Naive B cell (primary cell): ENCODE results near the gene FN1. TPM values are rescaled to one million over a fixed set of nuclear protein-coding genes. Genes with fewer than 3 reads are reported as not detected.

Source experiments
- ATAC-seq, 2 donors: fragments of 150-1000 bp; cut with Tn5 transposase; 2 replicates each; pipeline ENCODE4 v1.10.0; 2021; ENCODE audit warnings: low read depth in 2 of 2, mild to moderate bottlenecking in 2 of 2, moderate library complexity in 2 of 2
- DNase-seq: peaks from one replicate; pipeline ENCODE4 v3.0.0; 2022
- H3K27ac Mint-ChIP-seq, 6 donors: one replicate each; pipeline ENCODE4 v1.8.0; 2020 to 2022; ENCODE audit warnings: mild to moderate bottlenecking in 6 of 6, mixed read lengths in 6 of 6, moderate library complexity in 5 of 6, inconsistent platforms in 2 of 6
- H3K27me3 Mint-ChIP-seq, 3 donors: one replicate each; pipeline ENCODE4 v1.8.0; 2021 to 2022; ENCODE audit warnings: mixed read lengths in 3 of 3, mild to moderate bottlenecking in 1 of 3
- H3K36me3 Mint-ChIP-seq, 2 donors: one replicate each; pipeline ENCODE4 v1.8.0; 2020 to 2022; ENCODE audit warnings: mixed read lengths in 2 of 2, inconsistent platforms in 1 of 2, mild to moderate bottlenecking in 1 of 2
- H3K4me1 Mint-ChIP-seq, 3 donors: one replicate each; pipeline ENCODE4 v1.8.0; 2020 to 2022; ENCODE audit warnings: mixed read lengths in 3 of 3, inconsistent platforms in 1 of 3, mild to moderate bottlenecking in 1 of 3, moderate library complexity in 1 of 3
- H3K4me3 Mint-ChIP-seq, 8 donors: one replicate each; pipeline ENCODE4 v1.8.0; 2020 to 2022; ENCODE audit warnings: mild to moderate bottlenecking in 8 of 8, mixed read lengths in 8 of 8, moderate library complexity in 8 of 8, inconsistent platforms in 2 of 8
- H3K9me3 Mint-ChIP-seq, 7 donors: one replicate each; pipeline ENCODE4 v1.8.0; 2020 to 2022; ENCODE audit warnings: mixed read lengths in 7 of 7, mild to moderate bottlenecking in 5 of 7, inconsistent platforms in 2 of 7, moderate library complexity in 1 of 7
- polyA plus RNA-seq, 6 donors: library from polyadenylated mRNA; unstranded; fragments of 300-500 nt; fragmentation: Illumina TruSeq; gene quantifications; one replicate each; pipeline ENCODE4 v1.2.3, GENCODE V29; 2021; ENCODE audit warnings: low read depth in 6 of 6

The FN1 gene
- polyA plus RNA-seq, 6 donors from 2014 or later, result 0.53 to 2.0 (median 1.1) TPM; not detected in 1

DNA sequence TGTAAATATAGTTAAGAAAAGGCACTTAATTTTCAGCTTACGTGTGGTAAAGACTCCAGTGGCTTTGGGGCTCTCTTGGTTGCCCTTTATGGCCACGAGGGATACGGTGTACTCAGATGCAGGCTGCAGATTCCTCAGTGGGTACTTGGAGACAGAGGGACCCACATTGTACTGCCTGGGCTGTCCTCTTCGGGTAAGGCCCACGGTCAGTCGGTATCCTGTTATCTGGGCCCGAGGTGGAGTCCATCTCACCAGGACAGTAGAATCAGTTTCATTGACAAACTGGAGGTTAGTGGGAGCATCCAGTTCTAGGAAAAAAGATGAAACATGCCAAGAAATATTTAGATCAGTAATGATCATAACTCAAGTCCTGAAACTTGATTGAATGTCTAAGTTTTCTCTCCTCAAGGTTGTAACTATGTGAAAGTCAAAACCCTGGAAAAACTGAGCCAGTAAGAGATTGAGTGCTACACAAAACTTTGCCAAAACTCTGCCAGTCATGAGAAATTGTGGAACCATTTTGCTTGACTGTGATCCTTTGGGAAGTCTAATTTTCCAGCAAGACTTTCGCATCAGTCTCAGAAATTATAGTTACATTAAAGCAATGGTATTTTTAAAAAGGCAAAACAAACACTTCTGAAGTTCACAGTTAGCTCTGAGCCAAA lies 31.4 kb downstream of the FN1 start:
- ATAC-seq (no peak), DNase-seq (no peak)
- H3K4me1 Mint-ChIP-seq, result no peaks in the 10 kb centered on the region
- no peak overlapping the region for H3K4me3 Mint-ChIP-seq
- peaks cover 0 to 6% (median 0%) of the 10 kb centered on the region in 3 donors for H3K27me3 Mint-ChIP-seq
- H3K27ac Mint-ChIP-seq, result no peak overlapping the region
- H3K36me3 Mint-ChIP-seq, result no peaks in the 10 kb centered on the region
- no peaks in the 10 kb centered on the region for H3K9me3 Mint-ChIP-seq

DNA sequence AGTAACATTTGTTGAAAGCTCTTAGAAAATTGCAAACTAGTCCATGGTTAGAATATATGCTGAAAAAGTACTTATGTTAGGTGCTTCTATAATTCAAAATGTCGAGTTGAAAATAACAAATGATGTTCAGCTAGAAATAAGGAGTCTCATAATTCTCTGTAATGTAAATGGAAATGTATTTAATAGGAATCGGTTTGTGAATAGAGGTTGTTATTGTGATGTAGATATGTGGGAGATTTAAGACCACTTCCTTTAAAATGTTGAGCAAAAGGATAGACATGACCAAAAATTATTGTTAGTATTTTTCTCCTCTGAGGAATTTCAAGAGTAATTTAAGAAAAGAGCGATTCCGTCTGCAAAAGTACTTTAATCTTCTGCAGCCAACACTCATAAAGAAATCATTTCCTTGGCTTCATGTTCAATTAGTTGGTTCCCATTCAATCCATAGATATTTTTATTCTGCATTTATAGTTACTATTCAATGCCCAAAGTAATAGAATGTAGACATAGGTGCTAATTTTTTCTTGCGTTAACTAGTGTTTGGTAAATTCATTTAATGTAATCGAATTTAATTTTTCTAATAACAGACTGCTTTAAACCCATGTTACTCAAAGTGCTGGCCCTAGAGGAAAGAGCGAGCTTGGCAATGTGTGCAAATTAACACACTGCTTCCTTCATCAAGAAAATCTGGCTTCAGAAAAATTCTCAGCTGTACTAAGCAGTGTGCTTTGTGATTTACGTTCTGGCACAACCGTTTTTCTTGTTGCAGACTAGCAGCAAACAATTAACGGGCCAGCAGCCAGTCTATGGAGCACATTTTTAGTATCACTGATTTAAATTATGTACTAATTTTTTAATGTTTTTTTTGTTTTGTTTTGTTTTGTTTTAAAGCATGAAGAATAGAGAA lies 32.2 kb downstream of the FN1 start:
- peaks cover 0 to 6% (median 0%) of the 10 kb centered on the region in 3 donors for H3K27me3 Mint-ChIP-seq
- no peaks in the 10 kb centered on the region for H3K36me3 Mint-ChIP-seq
- DNase-seq (no peak), ATAC-seq (no peak)
- H3K27ac Mint-ChIP-seq, result no peak overlapping the region
- H3K9me3 Mint-ChIP-seq, result no peaks in the 10 kb centered on the region
- H3K4me1 Mint-ChIP-seq, result no peaks in the 10 kb centered on the region
- no peak overlapping the region for H3K4me3 Mint-ChIP-seq

DNA sequence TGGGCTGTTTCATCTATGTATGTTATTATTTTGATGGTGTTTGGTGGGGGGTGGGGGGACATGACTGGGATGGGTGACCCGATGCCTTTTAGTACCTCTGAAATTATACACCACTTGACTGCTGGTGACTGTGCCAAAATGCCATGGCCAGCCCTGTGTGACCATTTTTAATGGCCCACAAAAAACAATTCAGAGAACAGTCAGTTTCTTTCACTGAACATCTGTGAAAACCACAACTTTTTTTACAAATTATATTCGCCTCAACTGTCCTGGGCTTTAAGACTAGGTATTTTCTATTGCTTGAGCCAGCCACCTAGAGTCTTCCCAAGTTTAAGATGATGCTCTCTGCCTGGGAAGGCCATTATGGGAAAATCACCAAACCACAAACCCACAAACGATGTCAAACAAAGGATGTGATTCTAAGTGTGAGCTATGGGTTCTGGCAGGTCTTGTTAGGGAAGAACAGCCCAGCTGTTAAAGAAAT lies 33.9 kb downstream of the FN1 start:
- no peak for ATAC-seq
- Mint-ChIP-seq H3K27me3 (peaks cover 0 to 6% (median 0%) of the 10 kb centered on the region in 3 donors), H3K36me3 (no peaks in the 10 kb centered on the region), H3K27ac (no peak overlapping the region), H3K4me1 (no peaks in the 10 kb centered on the region), H3K4me3 (no peak overlapping the region), H3K9me3 (no peaks in the 10 kb centered on the region)
- DNase-seq, result no peak

DNA sequence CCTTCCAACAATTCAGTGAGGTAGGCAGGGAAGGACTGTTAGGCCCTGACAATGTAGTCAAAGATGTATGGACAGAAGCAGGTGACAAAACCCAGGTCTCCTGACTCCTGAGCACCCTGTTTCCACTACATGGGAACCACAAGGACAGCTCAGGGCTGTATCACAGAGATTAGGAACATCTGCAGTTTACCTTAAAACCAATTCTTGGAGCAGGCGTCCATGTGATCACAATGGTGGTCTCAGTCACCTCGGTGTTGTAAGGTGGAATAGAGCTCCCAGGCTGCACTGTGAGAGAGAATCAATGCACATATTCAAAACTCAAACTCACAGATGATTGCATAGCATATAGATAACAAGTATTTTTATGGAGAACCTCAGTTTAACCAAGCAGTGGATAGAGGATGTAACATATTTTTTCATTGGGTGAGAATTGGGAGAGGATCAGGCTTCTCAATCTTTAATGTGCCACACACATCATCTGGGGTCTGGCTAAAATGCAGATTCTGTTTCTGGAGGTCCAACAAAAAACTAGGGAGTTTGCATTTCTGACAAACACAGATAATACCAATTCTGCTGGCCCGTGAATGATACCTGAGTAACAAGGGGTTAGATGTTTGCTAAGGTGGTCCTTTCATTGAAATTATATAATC lies 36.7 kb downstream of the FN1 start:
- Mint-ChIP-seq H3K4me3 (no peak overlapping the region), H3K27me3 (peaks cover 0 to 7% (median 0%) of the 10 kb centered on the region in 3 donors), H3K4me1 (no peaks in the 10 kb centered on the region), H3K27ac (no peak overlapping the region), H3K36me3 (no peaks in the 10 kb centered on the region), H3K9me3 (no peaks in the 10 kb centered on the region)
- DNase-seq, result no peak
- ATAC-seq, result no peak

DNA sequence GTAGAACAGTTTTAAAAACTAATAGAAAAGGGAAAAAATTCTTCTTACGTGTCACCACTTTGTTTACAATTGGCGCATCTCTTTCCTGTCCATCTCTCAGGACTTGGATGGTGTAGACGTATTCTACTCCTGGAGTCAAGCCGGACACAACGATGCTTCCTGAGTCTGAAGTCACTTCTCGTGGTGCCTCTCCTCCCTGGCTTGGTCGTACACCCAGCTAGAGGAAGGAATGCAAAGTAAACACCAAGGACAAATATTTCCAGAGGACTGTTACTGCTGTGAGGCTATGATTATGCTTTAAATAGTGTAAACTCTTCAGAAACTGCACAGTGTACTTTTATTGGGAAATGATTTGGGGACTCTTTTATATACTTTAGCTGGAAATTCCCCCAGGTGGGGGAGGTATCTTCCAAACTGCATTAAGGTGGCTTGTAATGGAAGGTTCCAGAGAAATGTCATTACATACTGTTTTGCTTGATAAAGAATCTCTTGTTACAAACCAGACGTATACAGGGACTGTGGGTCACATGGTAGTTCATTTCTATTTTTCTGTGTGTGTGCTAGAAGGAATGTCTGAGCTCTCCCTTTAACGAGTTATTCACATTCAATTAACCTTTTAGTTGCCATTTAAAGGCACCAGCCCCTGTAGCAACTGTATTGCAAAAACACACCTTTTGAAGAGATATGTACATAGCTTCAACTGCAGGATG lies 38.1 kb downstream of the FN1 start:
- H3K9me3 Mint-ChIP-seq, result no peaks in the 10 kb centered on the region
- DNase-seq, result no peak
- no peaks in the 10 kb centered on the region for H3K36me3 Mint-ChIP-seq
- H3K4me1 Mint-ChIP-seq, result no peaks in the 10 kb centered on the region
- no peak overlapping the region for H3K4me3 Mint-ChIP-seq
- peaks cover 0 to 7% (median 0%) of the 10 kb centered on the region in 3 donors for H3K27me3 Mint-ChIP-seq
- H3K27ac Mint-ChIP-seq, result no peak overlapping the region
- no peak for ATAC-seq

DNA sequence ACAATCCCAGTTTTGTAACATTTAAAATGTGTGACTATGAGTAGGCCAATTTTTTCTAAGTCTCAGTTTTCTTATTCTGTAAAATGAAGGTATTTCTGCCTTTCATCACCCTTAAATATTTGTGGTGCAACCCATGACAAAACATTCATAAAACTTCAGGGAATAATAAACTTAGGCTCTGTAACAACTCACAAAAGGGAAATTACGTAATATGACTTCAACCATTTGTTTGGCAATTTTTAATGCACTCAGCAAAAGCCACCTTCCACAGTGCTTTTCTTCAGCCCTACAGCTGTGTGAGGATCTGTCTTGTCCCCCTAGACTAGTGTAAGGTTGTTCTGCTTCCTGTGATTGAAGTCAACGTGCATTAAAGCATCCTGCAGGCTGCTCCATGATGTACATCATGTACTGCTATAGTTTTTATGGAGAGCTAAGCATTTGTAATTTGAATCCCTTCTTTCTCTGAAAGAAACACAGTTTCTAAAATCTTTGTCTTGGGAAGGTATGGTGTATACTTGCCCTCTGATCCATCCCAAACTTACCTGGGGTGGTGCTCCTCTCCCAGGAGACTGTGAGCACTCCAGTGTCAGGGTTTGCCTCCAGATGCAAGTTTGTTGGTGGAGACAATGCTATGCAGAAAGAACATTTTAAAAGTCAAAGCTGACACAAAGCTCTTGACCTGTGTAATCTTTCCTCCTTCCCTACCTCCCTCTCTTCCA lies 39.1 kb downstream of the FN1 start:
- no peak for DNase-seq
- no peaks in the 10 kb centered on the region for H3K36me3 Mint-ChIP-seq
- H3K27ac Mint-ChIP-seq, result no peak overlapping the region
- H3K9me3 Mint-ChIP-seq, result no peaks in the 10 kb centered on the region
- no peak for ATAC-seq
- no peak overlapping the region for H3K4me3 Mint-ChIP-seq
- H3K4me1 Mint-ChIP-seq, result no peaks in the 10 kb centered on the region
- H3K27me3 Mint-ChIP-seq, result peaks cover 0 to 7% (median 0%) of the 10 kb centered on the region in 3 donors

DNA sequence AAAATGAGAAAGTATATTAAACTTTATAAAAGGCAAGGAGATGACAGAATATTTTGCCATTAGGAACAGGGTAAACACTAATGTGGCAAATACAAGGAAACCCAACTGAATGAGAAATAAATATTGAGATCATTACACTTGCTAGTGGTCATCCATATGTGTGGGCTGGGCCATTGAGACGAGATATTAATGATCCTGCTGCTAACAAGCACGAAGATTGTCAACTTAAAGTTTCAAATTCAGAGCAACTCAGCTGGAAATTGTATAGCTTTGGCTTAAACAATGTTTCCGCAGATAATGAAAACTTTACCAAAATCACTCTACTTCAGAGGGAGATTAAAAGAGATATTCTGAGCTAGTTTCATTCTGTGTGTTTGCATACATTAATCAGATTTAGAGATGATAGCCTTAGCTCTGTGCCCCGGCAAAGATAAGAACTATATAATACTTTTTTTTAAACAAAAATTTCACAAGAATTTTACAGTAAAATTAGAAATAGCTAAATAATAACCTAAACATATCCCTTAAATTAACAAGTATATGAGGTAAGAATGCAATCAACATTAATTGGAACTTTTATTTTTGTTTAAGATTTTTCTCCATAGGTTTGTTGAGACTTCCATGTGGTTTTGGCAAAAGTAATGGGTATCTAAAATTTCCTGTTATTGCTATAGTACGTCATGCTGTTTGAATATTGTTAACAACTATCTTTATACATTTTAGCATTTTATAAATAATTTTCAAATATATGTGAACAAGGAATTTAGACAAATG lies 40.0 kb downstream of the FN1 start:
- peaks cover 0 to 9% (median 2%) of the 10 kb centered on the region in 3 donors for H3K4me1 Mint-ChIP-seq
- H3K4me3 Mint-ChIP-seq, result no peak overlapping the region
- no peaks in the 10 kb centered on the region for H3K9me3 Mint-ChIP-seq
- DNase-seq, result no peak
- peaks cover 0 to 7% (median 0%) of the 10 kb centered on the region in 3 donors for H3K27me3 Mint-ChIP-seq
- no peak overlapping the region for H3K27ac Mint-ChIP-seq
- H3K36me3 Mint-ChIP-seq, result no peaks in the 10 kb centered on the region
- ATAC-seq, result no peak

DNA sequence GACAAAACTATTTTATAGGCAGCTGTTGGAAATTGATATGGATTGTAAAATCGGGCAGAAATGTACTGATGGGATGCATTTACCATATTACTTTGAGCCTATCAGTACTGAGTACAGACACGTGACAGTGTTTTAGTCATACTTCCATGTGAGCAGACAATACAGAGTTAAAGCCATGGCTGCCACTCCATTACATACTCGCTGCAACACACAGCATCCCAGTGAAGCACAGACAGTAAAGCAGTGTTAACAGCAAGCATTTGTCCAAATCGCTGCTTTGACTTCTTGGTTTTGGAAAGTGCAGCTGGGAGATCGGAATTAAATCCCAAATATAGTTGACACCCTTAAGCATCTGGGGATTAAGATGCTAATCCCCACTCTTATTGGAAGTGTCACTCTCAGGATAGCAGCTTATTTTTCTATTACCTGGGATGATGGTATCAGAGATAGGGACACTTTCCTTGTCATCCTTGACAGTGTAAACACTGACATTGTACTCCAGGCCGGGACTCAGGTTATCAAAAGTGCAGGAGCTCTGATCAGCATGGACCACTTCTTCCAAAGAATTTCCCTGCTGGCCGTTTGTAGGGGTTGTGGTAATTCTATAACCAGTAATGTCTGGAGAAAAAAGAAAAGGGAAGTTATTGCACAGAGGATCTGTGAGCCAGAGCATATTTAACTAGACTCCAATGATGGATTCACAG lies 41.6 kb downstream of the FN1 start:
- DNase-seq (no peak), ATAC-seq (no peak)
- H3K4me3 Mint-ChIP-seq, result no peak overlapping the region
- H3K27me3 Mint-ChIP-seq, result peaks cover 0 to 7% (median 0%) of the 10 kb centered on the region in 3 donors
- no peaks in the 10 kb centered on the region for H3K9me3 Mint-ChIP-seq
- peaks cover 0 to 9% (median 2%) of the 10 kb centered on the region in 3 donors for H3K4me1 Mint-ChIP-seq
- H3K36me3 Mint-ChIP-seq, result no peaks in the 10 kb centered on the region
- no peak overlapping the region for H3K27ac Mint-ChIP-seq

DNA sequence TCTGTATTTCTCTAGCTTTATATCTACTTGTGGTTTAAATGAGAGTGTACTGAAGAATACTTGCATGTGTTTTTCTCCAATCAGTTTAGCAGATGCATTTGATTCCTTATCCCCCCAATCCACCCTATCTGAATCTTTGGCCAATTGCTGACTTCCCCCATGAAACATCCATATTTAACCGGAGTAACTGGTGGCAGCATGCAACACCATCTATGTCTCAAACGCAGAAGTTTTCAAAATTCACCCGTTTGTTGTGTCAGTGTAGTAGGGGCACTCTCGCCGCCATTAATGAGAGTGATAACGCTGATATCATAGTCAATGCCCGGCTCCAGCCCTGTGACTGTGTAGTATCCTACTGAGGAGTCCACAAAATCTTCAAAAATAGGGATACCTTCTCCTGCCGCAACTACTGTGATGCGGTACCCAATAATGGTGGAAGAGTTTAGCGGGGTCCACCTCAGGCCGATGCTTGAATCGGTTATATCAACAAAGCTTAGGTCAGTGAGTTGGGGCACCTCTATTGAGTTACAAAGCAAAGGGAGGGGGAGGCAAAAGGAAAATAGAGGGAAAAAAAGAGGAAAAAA lies 43.1 kb downstream of the FN1 start:
- ATAC-seq, result no peak
- Mint-ChIP-seq H3K9me3 (no peaks in the 10 kb centered on the region), H3K27me3 (peaks cover 0 to 7% (median 0%) of the 10 kb centered on the region in 3 donors), H3K4me3 (peak overlapping the region in 1 of 8 donors; percentile 23), H3K36me3 (no peaks in the 10 kb centered on the region), H3K4me1 (peaks cover 0 to 9% (median 2%) of the 10 kb centered on the region in 3 donors), H3K27ac (peak overlapping the region in 2 of 6 donors; percentile 12 to 16)
- no peak for DNase-seq

DNA sequence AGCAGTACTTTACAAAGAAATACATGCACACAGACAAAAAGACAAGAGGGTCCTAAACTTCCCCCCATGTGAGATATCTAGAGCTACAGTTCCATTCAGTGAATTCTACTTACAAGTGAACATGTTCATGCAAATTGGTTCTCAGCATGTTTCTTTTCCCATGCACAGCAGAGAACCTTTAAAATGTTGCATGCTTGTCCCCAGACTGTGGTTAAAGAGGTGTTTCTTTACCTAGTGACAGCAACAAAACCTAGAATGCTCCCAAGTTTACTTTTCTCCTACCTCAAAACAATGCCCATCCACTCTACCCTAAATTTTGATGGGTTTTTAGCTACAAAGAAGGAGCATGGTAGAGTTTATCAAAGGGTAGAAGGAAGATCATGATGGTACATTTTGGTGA lies 43.7 kb downstream of the FN1 start:
- Mint-ChIP-seq H3K4me1 (peaks cover 0 to 9% (median 2%) of the 10 kb centered on the region in 3 donors), H3K27me3 (peaks cover 0 to 7% (median 0%) of the 10 kb centered on the region in 3 donors), H3K36me3 (no peaks in the 10 kb centered on the region), H3K27ac (no peak overlapping the region), H3K4me3 (no peak overlapping the region), H3K9me3 (no peaks in the 10 kb centered on the region)
- no peak for ATAC-seq
- DNase-seq, result no peak

DNA sequence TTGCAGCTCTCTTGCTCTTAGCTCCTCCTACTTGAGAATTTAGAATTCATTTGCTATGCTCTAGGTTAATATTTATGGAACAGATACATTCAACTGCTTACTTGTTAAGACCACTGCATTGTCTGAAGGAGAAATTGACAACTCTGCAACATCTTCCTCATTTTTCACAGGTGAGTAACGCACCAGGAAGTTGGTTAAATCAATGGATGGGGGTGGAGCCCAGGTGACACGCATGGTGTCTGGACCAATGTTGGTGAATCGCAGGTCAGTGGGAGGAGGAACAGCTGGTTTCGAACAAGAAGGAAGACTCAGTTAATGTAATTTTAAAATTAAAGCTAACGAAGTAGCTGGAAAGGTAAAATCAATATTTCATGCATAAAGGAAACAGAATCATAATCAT lies 44.3 kb downstream of the FN1 start:
- peak overlapping the region in 1 of 8 donors; percentile 8 for H3K4me3 Mint-ChIP-seq
- no peak for DNase-seq
- H3K27me3 Mint-ChIP-seq, result peaks cover 0 to 7% (median 0%) of the 10 kb centered on the region in 3 donors
- no peaks in the 10 kb centered on the region for H3K36me3 Mint-ChIP-seq
- ATAC-seq, result no peak
- H3K9me3 Mint-ChIP-seq, result no peaks in the 10 kb centered on the region
- peaks cover 0 to 9% (median 2%) of the 10 kb centered on the region in 3 donors for H3K4me1 Mint-ChIP-seq
- H3K27ac Mint-ChIP-seq, result peak overlapping the region in 1 of 6 donors; percentile 48
